Activated CD8-positive, alpha-beta memory T cell treated with anti-CD3 and anti-CD28 coated beads, Interleukin-2, amount 50 U/mL, for 1 hour (primary cell): ENCODE data around the gene NEUROD4.

Experiments
- DNase-seq: peaks from one replicate; pipeline ENCODE4 v3.0.0-alpha.2; 2020; ENCODE audit errors: extremely low read depth

Gene NEUROD4

GRCh38 chr12:55058776-55059175 is 39.0 kb downstream of the NEUROD4 start:
- no peak for DNase-seq

- DNase-seq, result no peak
Measured at GRCh38 chr12:55060470-55060869, 40.7 kb downstream of the NEUROD4 start.

GRCh38 chr12:55061024-55061423 is 41.2 kb downstream of the NEUROD4 start:
- no peak for DNase-seq

DNA sequence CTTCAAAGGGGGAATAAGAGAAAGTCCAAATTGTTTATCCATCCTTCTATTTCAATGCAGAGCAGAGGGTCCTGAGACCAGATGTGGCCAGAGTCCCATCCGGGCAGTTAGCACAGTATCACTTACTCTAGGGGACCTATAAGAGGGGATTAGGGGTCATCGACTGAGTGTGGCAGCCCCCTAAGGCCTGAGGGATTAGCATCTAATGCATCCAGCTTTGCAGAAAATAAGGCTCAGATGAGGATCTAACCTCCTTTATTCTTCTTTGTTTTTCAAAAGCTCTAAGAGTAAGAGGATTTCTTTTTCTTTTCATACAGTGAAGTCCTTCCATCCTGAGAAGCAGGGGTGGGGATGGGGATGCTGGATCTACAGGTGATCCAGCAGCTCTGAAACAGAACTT is 43.5 kb downstream of the NEUROD4 start:
- no peak for DNase-seq

- DNase-seq, result no peak
Measured at GRCh38 chr12:55065535-55065934, 45.8 kb downstream of the NEUROD4 start.

DNA sequence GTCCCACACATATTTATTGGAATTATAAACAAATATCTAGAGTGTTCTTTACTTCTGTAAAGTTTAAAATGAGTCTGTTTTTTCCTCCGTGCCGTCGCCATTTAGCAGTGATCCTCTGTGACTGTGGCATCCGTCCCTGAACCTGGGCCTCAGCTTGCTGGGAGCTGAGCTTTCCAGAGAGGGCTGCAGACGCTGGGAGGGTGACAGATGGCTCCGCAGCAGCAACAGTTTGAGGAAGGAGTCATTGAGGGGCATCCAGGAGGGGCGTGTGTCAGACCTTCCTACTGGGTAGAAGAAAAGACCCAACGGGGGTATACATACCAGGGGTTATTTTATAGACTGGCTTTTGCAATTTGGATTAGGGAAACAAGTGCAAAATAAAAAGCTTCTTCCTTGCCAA is 47.9 kb downstream of the NEUROD4 start:
- no peak for DNase-seq

GRCh38 chr12:55068416-55069010 is 48.7 kb downstream of the NEUROD4 start:
- no peak for DNase-seq

DNA sequence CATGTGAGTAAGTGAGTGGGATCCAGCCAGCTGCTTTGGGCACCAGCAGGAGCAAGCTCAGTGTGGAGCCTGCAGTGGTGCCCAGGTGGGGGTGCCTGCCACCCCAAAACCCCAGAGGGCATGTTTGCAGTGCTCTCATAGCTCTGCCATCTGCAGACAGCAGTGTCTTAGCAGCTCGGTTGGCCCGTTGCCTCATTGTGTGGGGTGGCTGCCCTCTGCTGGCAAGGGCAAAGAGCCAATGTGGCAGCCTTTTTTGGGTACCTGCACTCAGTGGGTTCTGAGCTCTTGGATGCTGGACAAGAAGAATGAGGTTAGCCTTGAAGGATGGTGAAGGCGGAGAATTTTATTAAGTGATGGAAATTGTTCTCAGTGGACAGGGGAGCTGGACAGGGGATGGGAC is 52.3 kb downstream of the NEUROD4 start:
- DNase-seq, result peak; percentile 53

GRCh38 chr12:55073043-55074022 is 53.6 kb downstream of the NEUROD4 start:
- peak; percentile 66 for DNase-seq

GRCh38 chr12:55074806-55075205 is 55.0 kb downstream of the NEUROD4 start:
- no peak for DNase-seq
